OCI-LY1 (cell line): ENCODE results near the gene USF1.
"Not testable (repeated sequence)": the region's sequence is repeated elsewhere in the genome, so short reads cannot be mapped to it uniquely, and the experiment has no call there.

Experiments
- H2AFZ ChIP-seq: fragments of 200-600 bp; sonication (generic), shearing (Covaris generic); 2 replicates; pipeline ENCODE4 v1.6.0; 2014; ENCODE audit warnings: antibody characterized with exemption, mild to moderate bottlenecking, low read length
- H3F3A ChIP-seq: fragments of 200-600 bp; sonication (generic), shearing (Covaris generic); 2 replicates; pipeline ENCODE4 v1.6.0; 2014; ENCODE audit warnings: mild to moderate bottlenecking, antibody characterized with exemption, low read length, moderate library complexity; ENCODE audit not compliant: insufficient read depth
- H3K27ac ChIP-seq: fragments of 200-600 bp; sonication (generic); 2 replicates; pipeline ENCODE4 v1.5.1; 2014; ENCODE audit warnings: low read length, mixed run types, mild to moderate bottlenecking, low read depth; ENCODE audit not compliant: poor library complexity, severe bottlenecking
- H3K27me3 ChIP-seq: fragments of 200-600 bp; sonication (generic); 2 replicates; pipeline ENCODE4 v1.6.0; 2014; ENCODE audit warnings: antibody characterized with exemption, mild to moderate bottlenecking, low read length, moderate library complexity; ENCODE audit not compliant: insufficient read depth
- H3K36me3 ChIP-seq: fragments of 200-600 bp; sonication (generic); 2 replicates; pipeline ENCODE4 v1.6.1; 2014; ENCODE audit warnings: mild to moderate bottlenecking, antibody characterized with exemption, low read length, moderate library complexity, mixed read lengths; ENCODE audit not compliant: insufficient read depth
- H3K4me1 ChIP-seq: fragments of 200-600 bp; sonication (generic); 2 replicates; pipeline ENCODE4 v1.5.1; 2014; ENCODE audit warnings: mild to moderate bottlenecking, low read length, moderate library complexity; ENCODE audit not compliant: insufficient read depth, severe bottlenecking
- H3K4me2 ChIP-seq: fragments of 200-600 bp; sonication (generic), shearing (Covaris generic); 2 replicates; pipeline ENCODE4 v1.6.1; 2014; ENCODE audit warnings: low read length
- H3K4me3 ChIP-seq: fragments of 200-600 bp; sonication (generic); 2 replicates; pipeline ENCODE4 v1.5.1; 2014; ENCODE audit warnings: low read length, low read depth, mild to moderate bottlenecking, mixed read lengths; ENCODE audit not compliant: poor library complexity, severe bottlenecking
- H3K79me2 ChIP-seq: fragments of 200-600 bp; shearing (Covaris generic); 2 replicates; pipeline ENCODE4 v1.6.1; 2016; ENCODE audit warnings: mixed run types, low read length, mixed read lengths; ENCODE audit not compliant: insufficient read depth
- H3K9ac ChIP-seq: fragments of 200-600 bp; sonication (generic), shearing (Covaris generic); 2 replicates; pipeline ENCODE4 v1.6.1; 2014; ENCODE audit warnings: mild to moderate bottlenecking, low read length, mixed read lengths
- H3K9me2 ChIP-seq: fragments of 200-600 bp; sonication (generic), shearing (Covaris generic); 2 replicates; pipeline ENCODE4 v1.6.1; 2014; ENCODE audit warnings: low read depth, mild to moderate bottlenecking, low read length, mixed read lengths
- H3K9me3 ChIP-seq: fragments of 200-600 bp; shearing (Covaris generic); 2 replicates; pipeline ENCODE4 v1.6.1; 2014; ENCODE audit warnings: low read length, mixed read lengths
- H4K20me1 ChIP-seq: fragments of 200-600 bp; sonication (generic), shearing (Covaris generic); 2 replicates; pipeline ENCODE4 v1.6.0; 2016; ENCODE audit warnings: mild to moderate bottlenecking, low read length; ENCODE audit not compliant: insufficient read depth
- EZH2 ChIP-seq: fragments of 200-600 bp; sonication (generic), shearing (Covaris generic); IDR thresholded peaks from 2 replicates; pipeline ENCODE4 v1.8.0; 2017; ENCODE audit warnings: borderline replicate concordance, mixed run types, mild to moderate bottlenecking, antibody characterized with exemption, low read length, moderate library complexity, mixed read lengths
- TF ChIP-seq, protein P1 (sequence below): fragments of 200-600 bp; sonication (generic), shearing (Covaris generic); IDR thresholded peaks from 2 replicates; pipeline ENCODE4 v1.5.1; 2017; ENCODE audit warnings: mild to moderate bottlenecking, antibody characterized with exemption, low read length, moderate library complexity, mixed read lengths

USF1 gene

GRCh38 chr1:161019751-161020495 lies 25.9 kb downstream of the USF1 start:
- H3K27ac ChIP-seq = peak overlapping the region; percentile 54
- no peaks in the 10 kb centered on the region for H3F3A ChIP-seq
- H3K4me2 ChIP-seq = peak overlapping the region; percentile 91
- no peak overlapping the region for H2AFZ ChIP-seq
- H3K9me3 ChIP-seq = no peaks in the 10 kb centered on the region
- H4K20me1 ChIP-seq = no peaks in the 10 kb centered on the region
- H3K9me2 ChIP-seq = no peaks in the 10 kb centered on the region
- H3K4me1 ChIP-seq = peaks cover 41% of the 10 kb centered on the region
- no peaks in the 10 kb centered on the region for H3K27me3 ChIP-seq
- H3K9ac ChIP-seq = peak overlapping the region; percentile 72
- peaks cover 6% of the 10 kb centered on the region for H3K79me2 ChIP-seq
- H3K36me3 ChIP-seq = no peaks in the 10 kb centered on the region
- TF ChIP-seq, protein P1, sequence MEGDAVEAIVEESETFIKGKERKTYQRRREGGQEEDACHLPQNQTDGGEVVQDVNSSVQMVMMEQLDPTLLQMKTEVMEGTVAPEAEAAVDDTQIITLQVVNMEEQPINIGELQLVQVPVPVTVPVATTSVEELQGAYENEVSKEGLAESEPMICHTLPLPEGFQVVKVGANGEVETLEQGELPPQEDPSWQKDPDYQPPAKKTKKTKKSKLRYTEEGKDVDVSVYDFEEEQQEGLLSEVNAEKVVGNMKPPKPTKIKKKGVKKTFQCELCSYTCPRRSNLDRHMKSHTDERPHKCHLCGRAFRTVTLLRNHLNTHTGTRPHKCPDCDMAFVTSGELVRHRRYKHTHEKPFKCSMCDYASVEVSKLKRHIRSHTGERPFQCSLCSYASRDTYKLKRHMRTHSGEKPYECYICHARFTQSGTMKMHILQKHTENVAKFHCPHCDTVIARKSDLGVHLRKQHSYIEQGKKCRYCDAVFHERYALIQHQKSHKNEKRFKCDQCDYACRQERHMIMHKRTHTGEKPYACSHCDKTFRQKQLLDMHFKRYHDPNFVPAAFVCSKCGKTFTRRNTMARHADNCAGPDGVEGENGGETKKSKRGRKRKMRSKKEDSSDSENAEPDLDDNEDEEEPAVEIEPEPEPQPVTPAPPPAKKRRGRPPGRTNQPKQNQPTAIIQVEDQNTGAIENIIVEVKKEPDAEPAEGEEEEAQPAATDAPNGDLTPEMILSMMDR = no peak
- TF ChIP-seq EZH2 = no peak
- H3K4me3 ChIP-seq = peak overlapping the region; percentile 76

DNA sequence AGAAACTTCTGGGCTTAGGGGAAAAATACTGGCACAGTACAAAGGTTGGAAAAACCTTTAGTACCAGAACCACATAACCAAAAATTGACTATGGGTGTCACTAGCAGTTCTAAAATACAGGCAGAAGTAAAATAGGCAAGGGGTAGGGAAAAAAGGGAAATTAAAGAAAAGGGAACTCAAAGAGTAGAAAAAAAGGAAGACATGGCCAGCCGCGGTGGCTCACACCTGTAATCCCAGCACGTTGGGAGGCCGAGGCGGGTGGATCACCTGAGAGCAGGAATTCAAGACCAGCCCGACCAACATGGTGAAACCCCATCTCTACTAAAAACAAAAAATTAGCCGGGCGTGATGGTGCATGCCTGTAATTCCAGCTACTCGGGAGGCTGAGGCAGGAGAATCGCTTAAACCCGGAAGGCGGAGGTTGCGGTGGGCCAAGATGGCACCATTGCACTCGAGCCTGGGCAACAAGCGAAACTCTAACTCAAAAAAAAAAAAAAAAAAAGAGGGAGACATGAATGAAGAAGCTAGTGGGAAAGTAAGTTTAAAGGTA lies 26.6 kb downstream of the USF1 start:
- not testable (repeated sequence) for H3K9me3 ChIP-seq, H3K9me2 ChIP-seq, H3K27ac ChIP-seq, H3K36me3 ChIP-seq, H3K79me2 ChIP-seq, H3F3A ChIP-seq, H3K9ac ChIP-seq, H3K27me3 ChIP-seq, H2AFZ ChIP-seq, H4K20me1 ChIP-seq
- Histone ChIP-seq H3K4me2 (peak overlapping the region; percentile 91), H3K4me1 (peaks cover 45% of the 10 kb centered on the region), H3K4me3 (peak overlapping the region; percentile 76)

GRCh38 chr1:161018631-161018930 lies 27.2 kb downstream of the USF1 start:
- H3K36me3 ChIP-seq = no peaks in the 10 kb centered on the region
- H3K27ac ChIP-seq = no peak overlapping the region
- no peak overlapping the region for H2AFZ ChIP-seq
- no peaks in the 10 kb centered on the region for H3F3A ChIP-seq
- H3K9ac ChIP-seq = no peak overlapping the region
- peaks cover 51% of the 10 kb centered on the region for H3K4me1 ChIP-seq
- TF ChIP-seq, protein P1 = no peak
- no peak for TF ChIP-seq EZH2
- no peaks in the 10 kb centered on the region for H3K27me3 ChIP-seq
- no peak overlapping the region for H3K4me3 ChIP-seq
- no peaks in the 10 kb centered on the region for H3K9me3 ChIP-seq
- no peaks in the 10 kb centered on the region for H4K20me1 ChIP-seq
- H3K79me2 ChIP-seq = peaks cover 6% of the 10 kb centered on the region
- H3K4me2 ChIP-seq = peak overlapping the region; percentile 10; the same call in 1 of the 2 replicates
- H3K9me2 ChIP-seq = no peaks in the 10 kb centered on the region
